ENCODE measurements around the gene RNF17.

Gene RNF17

DNA sequence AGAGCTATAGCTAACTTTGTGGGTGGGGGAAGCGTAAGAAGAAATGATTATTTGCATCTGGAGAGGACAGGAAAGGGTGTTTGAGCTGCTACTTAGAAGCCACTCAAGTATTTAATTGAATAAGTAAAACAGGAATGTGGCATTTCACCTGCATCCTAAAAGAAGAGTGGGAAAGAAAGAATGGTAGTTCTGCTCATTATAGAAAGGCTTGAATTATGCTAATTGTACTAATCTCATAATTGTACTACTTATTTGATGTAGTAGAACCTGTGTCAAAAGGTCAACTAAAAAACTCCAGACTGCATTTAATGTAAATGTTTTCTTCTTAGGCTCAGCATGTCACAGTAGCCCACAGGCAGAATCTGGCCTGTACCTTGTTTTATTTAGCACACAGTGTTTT is 113.6 kb downstream of the RNF17 start:
- Histone ChIP-seq H3K27ac (ENCODE audit: low read depth in 2 of 2, low read length in 2 of 2) (no peak overlapping the region), H3K9me3 (ENCODE audit: control insufficient read depth in 2 of 2, low read length in 2 of 2) (no peaks in the 10 kb centered on the region), H3K4me1 (ENCODE audit: control insufficient read depth in 2 of 2, insufficient read depth in 2 of 2, low read length in 2 of 2) (peaks cover 0 to 2% of the 10 kb centered on the region in 2 donors), H3K4me3 (ENCODE audit: low read length in 2 of 2) (no peak overlapping the region), H3K9ac (ENCODE audit: low read depth in 1 of 2, low read length in 2 of 2) (no peak overlapping the region), H3K36me3 (ENCODE audit: control insufficient read depth in 2 of 2, insufficient read depth in 2 of 2, low read length in 2 of 2) (no peaks in the 10 kb centered on the region), H3K27me3 (ENCODE audit: control insufficient read depth in 2 of 2, insufficient read depth in 2 of 2, low read length in 2 of 2) (peaks cover 0 to 4% of the 10 kb centered on the region in 2 donors)

DNA sequence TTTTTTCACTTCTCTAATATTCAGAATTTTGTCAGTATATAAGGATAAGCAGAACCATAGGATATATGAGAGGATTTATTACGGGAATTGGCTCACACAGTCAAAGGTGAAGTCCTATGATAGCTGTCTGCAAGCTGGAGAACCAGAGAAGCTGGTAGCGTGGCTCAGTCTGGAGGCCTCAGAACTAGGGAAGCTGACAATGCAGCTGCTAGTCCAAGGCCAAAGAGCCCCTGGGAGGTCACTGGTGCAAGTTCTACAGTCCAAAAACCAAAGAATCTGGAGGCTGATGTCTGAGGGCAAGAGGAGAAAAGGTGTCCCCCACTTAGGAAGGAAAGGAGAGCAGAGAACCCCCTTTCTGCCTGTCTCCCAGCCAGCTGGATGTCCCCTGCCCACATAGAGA is 114.4 kb downstream of the RNF17 start:
- Histone ChIP-seq H3K9me3 (ENCODE audit: control insufficient read depth in 2 of 2, low read length in 2 of 2) (no peaks in the 10 kb centered on the region), H3K4me3 (ENCODE audit: low read length in 2 of 2) (no peak overlapping the region), H3K36me3 (ENCODE audit: control insufficient read depth in 2 of 2, insufficient read depth in 2 of 2, low read length in 2 of 2) (no peaks in the 10 kb centered on the region), H3K27me3 (ENCODE audit: control insufficient read depth in 2 of 2, insufficient read depth in 2 of 2, low read length in 2 of 2) (peaks cover 0 to 4% of the 10 kb centered on the region in 2 donors), H3K9ac (ENCODE audit: low read depth in 1 of 2, low read length in 2 of 2) (no peak overlapping the region), H3K4me1 (ENCODE audit: control insufficient read depth in 2 of 2, insufficient read depth in 2 of 2, low read length in 2 of 2) (peaks cover 0 to 2% of the 10 kb centered on the region in 2 donors), H3K27ac (ENCODE audit: low read depth in 2 of 2, low read length in 2 of 2) (no peak overlapping the region)

DNA sequence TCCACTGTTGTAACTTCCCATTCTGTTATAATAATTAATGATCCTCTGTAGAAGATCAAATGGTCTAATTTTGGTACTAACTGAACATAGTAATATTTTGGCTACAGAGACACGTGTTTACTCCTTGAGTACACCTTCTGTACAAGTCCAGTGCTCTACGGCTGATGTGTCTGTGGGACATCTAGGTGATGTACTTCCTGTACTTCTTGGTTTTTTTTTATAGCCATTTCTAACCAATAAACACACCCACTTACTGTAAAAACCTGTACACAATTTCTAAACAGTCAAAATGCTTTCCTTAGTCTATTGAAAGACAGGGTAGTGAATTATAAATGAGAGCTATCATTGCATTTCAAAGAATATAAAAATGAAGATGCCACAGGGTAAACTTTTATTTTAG is 118.7 kb downstream of the RNF17 start:
- Histone ChIP-seq H3K9ac (ENCODE audit: low read depth in 1 of 2, low read length in 2 of 2) (no peak overlapping the region), H3K27me3 (ENCODE audit: control insufficient read depth in 2 of 2, insufficient read depth in 2 of 2, low read length in 2 of 2) (no peaks in the 10 kb centered on the region), H3K9me3 (ENCODE audit: control insufficient read depth in 2 of 2, low read length in 2 of 2) (no peaks in the 10 kb centered on the region), H3K36me3 (ENCODE audit: control insufficient read depth in 2 of 2, insufficient read depth in 2 of 2, low read length in 2 of 2) (peaks cover 0 to 4% of the 10 kb centered on the region in 2 donors), H3K4me3 (ENCODE audit: low read length in 2 of 2) (no peak overlapping the region), H3K4me1 (ENCODE audit: control insufficient read depth in 2 of 2, insufficient read depth in 2 of 2, low read length in 2 of 2) (no peaks in the 10 kb centered on the region), H3K27ac (ENCODE audit: low read depth in 2 of 2, low read length in 2 of 2) (no peak overlapping the region)

DNA sequence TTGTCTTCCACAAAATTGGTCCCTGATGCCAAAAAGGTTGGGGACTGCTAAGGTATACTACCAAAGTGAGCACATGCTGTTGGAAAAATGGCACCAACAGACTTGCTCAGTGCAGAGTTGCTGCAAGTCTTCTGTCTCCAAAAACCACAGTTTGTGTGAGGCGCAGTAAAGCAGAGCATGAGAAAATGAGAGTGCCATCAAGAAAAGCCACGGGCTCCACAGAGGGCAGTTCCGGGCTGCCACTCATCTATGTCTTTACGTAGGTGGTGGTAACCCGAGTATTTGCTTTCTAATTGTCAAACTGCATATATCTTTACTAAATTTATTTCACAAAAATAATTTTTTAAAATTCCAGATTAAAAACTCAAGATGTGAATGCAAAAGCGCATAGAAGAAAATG is 123.8 kb downstream of the RNF17 start:
- H3K27ac ChIP-seq (ENCODE audit: low read depth in 2 of 2, low read length in 2 of 2), result no peak overlapping the region
- H3K9ac ChIP-seq (ENCODE audit: low read depth in 1 of 2, low read length in 2 of 2), result no peak overlapping the region
- H3K4me3 ChIP-seq (ENCODE audit: low read length in 2 of 2), result no peak overlapping the region
- H3K4me1 ChIP-seq (ENCODE audit: control insufficient read depth in 2 of 2, insufficient read depth in 2 of 2, low read length in 2 of 2), result no peaks in the 10 kb centered on the region
- no peaks in the 10 kb centered on the region for H3K27me3 ChIP-seq (ENCODE audit: control insufficient read depth in 2 of 2, insufficient read depth in 2 of 2, low read length in 2 of 2)
- peaks cover 4 to 5% of the 10 kb centered on the region in 2 donors for H3K36me3 ChIP-seq (ENCODE audit: control insufficient read depth in 2 of 2, insufficient read depth in 2 of 2, low read length in 2 of 2)
- no peaks in the 10 kb centered on the region for H3K9me3 ChIP-seq (ENCODE audit: control insufficient read depth in 2 of 2, low read length in 2 of 2)

DNA sequence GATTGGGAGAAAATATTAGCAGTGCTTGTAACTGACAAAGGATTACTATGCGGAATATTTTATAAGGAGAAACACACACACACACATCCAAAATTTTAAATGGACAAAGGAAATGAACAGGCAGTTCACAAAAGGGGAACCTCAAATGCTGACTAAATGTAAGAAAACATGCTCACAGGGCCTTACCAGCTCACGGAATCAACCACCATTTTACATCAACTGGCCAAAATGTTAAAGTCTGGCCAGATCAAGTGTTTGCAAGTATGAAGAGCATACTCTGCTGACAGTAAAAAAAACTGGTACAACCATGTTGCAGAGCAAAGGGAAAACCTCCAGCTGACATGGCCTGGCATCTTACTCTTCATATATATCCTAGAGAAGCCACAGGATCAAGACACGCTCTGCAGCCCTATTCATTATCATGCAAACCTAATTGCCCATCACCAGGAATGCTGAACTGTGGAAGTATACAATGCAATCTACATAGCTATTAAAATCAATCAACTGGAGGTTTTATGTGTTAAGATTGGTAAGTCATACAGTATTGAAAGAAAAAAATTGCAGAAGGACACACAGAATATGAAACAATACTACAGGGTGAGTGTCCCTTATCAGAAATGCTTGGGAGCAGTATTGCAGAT is 124.4 kb downstream of the RNF17 start:
- Histone ChIP-seq H3K4me3 (ENCODE audit: low read length in 2 of 2) (no peak overlapping the region), H3K4me1 (ENCODE audit: control insufficient read depth in 2 of 2, insufficient read depth in 2 of 2, low read length in 2 of 2) (no peaks in the 10 kb centered on the region), H3K27ac (ENCODE audit: low read depth in 2 of 2, low read length in 2 of 2) (no peak overlapping the region), H3K9me3 (ENCODE audit: control insufficient read depth in 2 of 2, low read length in 2 of 2) (no peaks in the 10 kb centered on the region), H3K9ac (ENCODE audit: low read depth in 1 of 2, low read length in 2 of 2) (no peak overlapping the region), H3K36me3 (ENCODE audit: control insufficient read depth in 2 of 2, insufficient read depth in 2 of 2, low read length in 2 of 2) (peaks cover 4 to 5% of the 10 kb centered on the region in 2 donors), H3K27me3 (ENCODE audit: control insufficient read depth in 2 of 2, insufficient read depth in 2 of 2, low read length in 2 of 2) (no peaks in the 10 kb centered on the region)

DNA sequence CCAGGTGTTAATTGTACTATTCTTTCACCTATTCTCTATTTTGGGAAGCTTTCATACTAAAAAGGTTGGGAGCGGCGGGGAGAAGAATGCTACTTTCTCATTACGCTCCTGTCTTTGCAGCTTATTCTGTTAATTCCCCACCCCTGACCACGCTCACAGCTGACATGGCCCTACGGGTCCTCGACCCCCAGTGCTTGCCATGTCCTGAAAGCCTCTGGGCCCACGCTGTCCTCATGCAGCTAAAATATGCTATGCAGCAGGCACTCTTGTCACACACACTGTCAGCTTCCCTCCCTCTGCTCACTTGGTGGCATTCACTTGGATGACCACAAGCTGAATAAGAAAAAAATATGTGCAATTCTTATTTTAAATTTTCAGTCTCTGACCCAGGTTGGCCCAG is 126.3 kb downstream of the RNF17 start:
- no peaks in the 10 kb centered on the region for H3K27me3 ChIP-seq (ENCODE audit: control insufficient read depth in 2 of 2, insufficient read depth in 2 of 2, low read length in 2 of 2)
- H3K36me3 ChIP-seq (ENCODE audit: control insufficient read depth in 2 of 2, insufficient read depth in 2 of 2, low read length in 2 of 2), result peaks cover 0 to 5% of the 10 kb centered on the region in 2 donors
- H3K27ac ChIP-seq (ENCODE audit: low read depth in 2 of 2, low read length in 2 of 2), result no peak overlapping the region
- H3K4me3 ChIP-seq (ENCODE audit: low read length in 2 of 2), result no peak overlapping the region
- H3K4me1 ChIP-seq (ENCODE audit: control insufficient read depth in 2 of 2, insufficient read depth in 2 of 2, low read length in 2 of 2), result no peaks in the 10 kb centered on the region
- H3K9me3 ChIP-seq (ENCODE audit: control insufficient read depth in 2 of 2, low read length in 2 of 2), result no peaks in the 10 kb centered on the region
- no peak overlapping the region for H3K9ac ChIP-seq (ENCODE audit: low read depth in 1 of 2, low read length in 2 of 2)

DNA sequence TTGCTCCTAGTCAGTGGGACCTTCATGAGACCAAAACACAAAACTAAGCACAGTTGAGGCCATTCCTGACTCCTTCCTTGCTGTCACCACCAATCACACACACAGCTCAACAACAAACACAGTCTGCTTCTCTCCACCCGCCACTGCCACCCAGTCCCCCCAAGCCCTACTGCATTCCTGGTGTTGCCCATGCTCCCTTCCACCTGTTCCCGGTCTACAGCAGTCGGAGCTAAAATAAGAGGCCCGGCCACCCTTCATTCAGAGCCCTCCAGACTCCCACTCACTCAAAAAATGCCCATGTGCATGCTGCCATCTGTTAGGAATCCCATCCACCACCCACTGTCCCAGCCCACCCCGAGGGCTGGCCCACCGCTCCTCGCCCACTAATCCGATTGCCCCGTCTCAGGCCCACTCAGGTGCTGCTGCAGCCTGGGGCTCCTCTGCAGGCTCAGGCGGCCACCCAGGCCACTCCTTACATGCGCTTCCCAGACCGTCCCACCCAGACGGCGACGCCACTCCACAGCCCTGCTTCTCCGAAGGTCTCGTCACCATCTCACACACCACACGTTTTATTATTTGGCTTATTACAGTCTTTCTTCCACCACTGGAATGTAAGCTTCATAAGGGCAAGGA is 127.6 kb downstream of the RNF17 start:
- Histone ChIP-seq H3K27me3 (ENCODE audit: control insufficient read depth in 2 of 2, insufficient read depth in 2 of 2, low read length in 2 of 2) (no peaks in the 10 kb centered on the region), H3K9ac (ENCODE audit: low read depth in 1 of 2, low read length in 2 of 2) (no peak overlapping the region), H3K36me3 (ENCODE audit: control insufficient read depth in 2 of 2, insufficient read depth in 2 of 2, low read length in 2 of 2) (peaks cover 0 to 5% of the 10 kb centered on the region in 2 donors), H3K27ac (ENCODE audit: low read depth in 2 of 2, low read length in 2 of 2) (no peak overlapping the region), H3K9me3 (ENCODE audit: control insufficient read depth in 2 of 2, low read length in 2 of 2) (no peaks in the 10 kb centered on the region), H3K4me1 (ENCODE audit: control insufficient read depth in 2 of 2, insufficient read depth in 2 of 2, low read length in 2 of 2) (no peaks in the 10 kb centered on the region), H3K4me3 (ENCODE audit: low read length in 2 of 2) (no peak overlapping the region)

DNA sequence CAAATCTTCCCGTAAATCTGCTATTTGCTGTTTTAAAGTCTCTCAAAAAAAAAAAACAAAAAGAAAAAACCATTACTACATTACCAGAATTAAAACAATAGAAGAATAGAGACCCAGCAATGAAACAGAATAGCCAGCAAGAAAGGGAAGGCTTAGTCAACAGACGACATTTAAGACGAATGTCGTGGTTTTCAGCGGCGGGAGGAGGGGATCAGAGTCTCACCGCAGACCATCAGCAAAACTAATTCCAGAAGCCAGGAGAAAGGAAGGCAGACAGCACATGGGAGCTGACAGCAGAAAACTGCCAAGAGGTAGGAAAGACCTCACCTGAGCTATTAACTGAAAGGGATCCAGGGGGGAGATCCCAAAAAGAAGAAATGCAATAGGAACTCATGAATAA is 128.9 kb downstream of the RNF17 start:
- Histone ChIP-seq H3K27ac (ENCODE audit: low read depth in 2 of 2, low read length in 2 of 2) (no peak overlapping the region), H3K4me1 (ENCODE audit: control insufficient read depth in 2 of 2, insufficient read depth in 2 of 2, low read length in 2 of 2) (no peaks in the 10 kb centered on the region), H3K9ac (ENCODE audit: low read depth in 1 of 2, low read length in 2 of 2) (no peak overlapping the region), H3K9me3 (ENCODE audit: control insufficient read depth in 2 of 2, low read length in 2 of 2) (no peaks in the 10 kb centered on the region), H3K4me3 (ENCODE audit: low read length in 2 of 2) (no peak overlapping the region), H3K27me3 (ENCODE audit: control insufficient read depth in 2 of 2, insufficient read depth in 2 of 2, low read length in 2 of 2) (no peaks in the 10 kb centered on the region), H3K36me3 (ENCODE audit: control insufficient read depth in 2 of 2, insufficient read depth in 2 of 2, low read length in 2 of 2) (peaks cover 0 to 5% of the 10 kb centered on the region in 2 donors)

DNA sequence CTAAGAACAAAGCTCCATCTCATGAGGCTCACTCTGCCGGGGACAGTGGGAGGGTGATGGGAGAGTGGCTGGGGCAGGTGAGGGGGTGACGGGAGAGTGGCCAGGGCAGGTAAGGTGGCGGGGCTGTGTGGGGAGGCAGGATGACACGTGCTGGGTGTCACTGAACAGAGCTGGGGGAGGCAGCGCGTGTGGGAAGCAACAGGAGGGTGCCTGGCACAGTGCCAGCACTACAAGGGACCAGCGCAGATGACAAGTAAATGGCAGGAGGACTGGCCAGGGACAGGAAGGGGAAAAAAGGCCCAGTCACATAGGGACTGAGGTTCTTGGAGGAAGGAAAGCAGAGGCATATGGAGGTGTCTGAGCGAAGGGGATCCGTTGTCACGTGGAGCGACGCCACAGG is 129.9 kb downstream of the RNF17 start:
- Histone ChIP-seq H3K4me3 (ENCODE audit: low read length in 2 of 2) (no peak overlapping the region), H3K27me3 (ENCODE audit: control insufficient read depth in 2 of 2, insufficient read depth in 2 of 2, low read length in 2 of 2) (no peaks in the 10 kb centered on the region), H3K36me3 (ENCODE audit: control insufficient read depth in 2 of 2, insufficient read depth in 2 of 2, low read length in 2 of 2) (peaks cover 0 to 3% of the 10 kb centered on the region in 2 donors), H3K9ac (ENCODE audit: low read depth in 1 of 2, low read length in 2 of 2) (no peak overlapping the region), H3K27ac (ENCODE audit: low read depth in 2 of 2, low read length in 2 of 2) (no peak overlapping the region), H3K9me3 (ENCODE audit: control insufficient read depth in 2 of 2, low read length in 2 of 2) (no peaks in the 10 kb centered on the region), H3K4me1 (ENCODE audit: control insufficient read depth in 2 of 2, insufficient read depth in 2 of 2, low read length in 2 of 2) (no peaks in the 10 kb centered on the region)

DNA sequence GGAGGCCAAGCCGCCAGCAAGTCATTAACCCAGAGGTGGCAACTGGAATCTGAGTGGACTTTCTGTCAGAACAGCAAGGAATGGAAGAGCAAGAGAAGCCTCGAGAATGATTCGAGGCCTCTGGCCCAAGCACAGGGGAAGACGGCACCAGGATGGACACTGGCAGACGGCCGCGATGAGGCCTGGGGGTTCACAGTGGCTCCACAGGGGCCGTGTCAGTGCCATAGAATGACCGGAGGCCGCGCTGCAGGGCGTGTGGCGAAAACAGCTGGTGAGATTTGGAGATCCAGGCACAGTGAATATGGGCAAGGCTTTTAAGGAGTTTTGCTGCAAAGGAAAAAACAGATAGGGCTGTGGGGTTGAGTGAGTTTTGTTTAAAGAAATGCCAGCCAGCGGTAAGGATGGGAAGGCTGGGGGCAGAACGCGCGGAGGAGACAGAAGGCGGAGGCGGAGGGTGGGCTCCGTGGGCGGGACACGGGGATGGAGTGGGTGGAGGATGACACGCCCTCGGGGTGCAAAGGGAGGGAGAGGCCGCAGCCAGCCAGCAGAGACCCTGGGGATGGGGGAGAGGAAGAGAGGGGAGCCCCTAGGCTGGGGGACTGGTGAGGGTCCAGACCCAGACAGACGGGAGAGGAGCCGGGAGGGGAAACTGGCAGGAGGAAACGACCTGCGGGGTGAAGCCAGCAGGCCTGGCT is 130.5 kb downstream of the RNF17 start:
- peaks cover under 1 to 3% of the 10 kb centered on the region in 2 donors for H3K36me3 ChIP-seq (ENCODE audit: control insufficient read depth in 2 of 2, insufficient read depth in 2 of 2, low read length in 2 of 2)
- H3K27me3 ChIP-seq (ENCODE audit: control insufficient read depth in 2 of 2, insufficient read depth in 2 of 2, low read length in 2 of 2), result no peaks in the 10 kb centered on the region

More for the DNA sequence above, 130.5 kb downstream of the RNF17 start:
- Histone ChIP-seq H3K27ac (ENCODE audit: low read depth in 2 of 2, low read length in 2 of 2) (no peak overlapping the region), H3K9me3 (ENCODE audit: control insufficient read depth in 2 of 2, low read length in 2 of 2) (no peaks in the 10 kb centered on the region), H3K4me1 (ENCODE audit: control insufficient read depth in 2 of 2, insufficient read depth in 2 of 2, low read length in 2 of 2) (no peaks in the 10 kb centered on the region), H3K9ac (ENCODE audit: low read depth in 1 of 2, low read length in 2 of 2) (no peak overlapping the region), H3K4me3 (ENCODE audit: low read length in 2 of 2) (no peak overlapping the region)

Measured in mucosa of rectum (tissue), 2 donors.